Smooth muscle cell (in vitro differentiated cells): ENCODE measurements around the gene SIGLEC1. TPM values are rescaled to one million over a fixed set of nuclear protein-coding genes. Genes with fewer than 3 reads are reported as not detected.

Experiments used
- DNase-seq: peaks from one replicate; lab custom pipeline; 2025; ENCODE audit not compliant: unreplicated experiment; lab: John Stamatoyannopoulos, UW
- H2AFZ ChIP-seq: fragments of 200-600 bp; sonication (generic); 2 replicates; pipeline ENCODE4 v1.6.0; 2016; ENCODE audit warnings: antibody characterized with exemption, low read depth, mild to moderate bottlenecking
- H3F3A ChIP-seq: fragments of 200-600 bp; sonication (generic); 2 replicates; pipeline ENCODE4 v1.6.0; 2017; ENCODE audit warnings: antibody characterized with exemption, low read depth
- H3K27ac ChIP-seq: fragments of 200-600 bp; sonication (generic); 2 replicates; pipeline ENCODE4 v1.5.1; 2016; ENCODE audit warnings: low read depth, mild to moderate bottlenecking
- H3K27me3 ChIP-seq: fragments of 200-600 bp; sonication (generic); 2 replicates; pipeline ENCODE4 v1.6.1; 2016; ENCODE audit warnings: low read depth, mild to moderate bottlenecking
- H3K36me3 ChIP-seq: fragments of 200-600 bp; sonication (generic); 2 replicates; pipeline ENCODE4 v1.5.1; 2016; ENCODE audit warnings: low read depth
- H3K4me1 ChIP-seq: fragments of 200-600 bp; sonication (generic); 2 replicates; pipeline ENCODE4 v1.5.1; 2016; ENCODE audit warnings: low read depth
- H3K4me2 ChIP-seq: fragments of 200-600 bp; sonication (generic); 2 replicates; pipeline ENCODE4 v1.6.0; 2016; ENCODE audit warnings: mild to moderate bottlenecking
- H3K4me3 ChIP-seq: fragments of 200-600 bp; sonication (generic); 2 replicates; pipeline ENCODE4 v1.5.1; 2016; ENCODE audit warnings: mild to moderate bottlenecking
- H3K79me2 ChIP-seq: fragments of 200-600 bp; sonication (generic); 2 replicates; pipeline ENCODE4 v1.6.0; 2016; ENCODE audit warnings: low read depth, mild to moderate bottlenecking
- H3K9ac ChIP-seq: fragments of 200-600 bp; sonication (generic); 2 replicates; pipeline ENCODE4 v1.6.0; 2016; ENCODE audit warnings: low read depth
- H3K9me3 ChIP-seq: fragments of 200-600 bp; sonication (generic); replicated peaks from 2 replicates; pipeline ENCODE4 v1.5.1; 2016; ENCODE audit warnings: low read depth
- H4K20me1 ChIP-seq: fragments of 200-600 bp; sonication (generic); 2 replicates; pipeline ENCODE4 v1.6.0; 2016; ENCODE audit warnings: low read depth
- CTCF ChIP-seq: fragments of 200-600 bp; sonication (generic); IDR thresholded peaks from 2 replicates; pipeline ENCODE4 v1.5.1; 2017; ENCODE audit warnings: borderline replicate concordance, mild to moderate bottlenecking, antibody characterized with exemption; ENCODE audit not compliant: insufficient read depth, poor library complexity, severe bottlenecking
- WGBS: methylation state at CpG from one replicate; pipeline ENCODE4 v1.1.7; 2016; ENCODE audit warnings: low lambda C conversion rate; 5-methylcytosine and 5-hydroxymethylcytosine counted together
- polyA plus RNA-seq: library from polyadenylated mRNA; unstranded; fragments of >200 nt; fragmentation: Nextera tagmentation; extraction: Ambion mirVana; gene quantifications from 2 replicates; pipeline ENCODE4 v1.2.1, GENCODE V29; 2016
- total RNA-seq: library from RNA; depleted of rRNA; stranded (reverse); fragments of >200 nt; gene quantifications from 2 replicates; pipeline ENCODE4 v1.2.3, GENCODE V29; 2014

SIGLEC1 gene
- total and polyA plus RNA-seq, 2 experiments from 2014 or later, result not detected

- Histone ChIP-seq H4K20me1 (no peaks in the 10 kb centered on the region), H3K4me1 (no peaks in the 10 kb centered on the region), H3F3A (no peaks in the 10 kb centered on the region), H3K4me3 (no peak overlapping the region), H3K36me3 (no peaks in the 10 kb centered on the region), H3K9me3 (no peaks in the 10 kb centered on the region), H3K4me2 (no peak overlapping the region), H2AFZ (no peak overlapping the region), H3K27me3 (no peaks in the 10 kb centered on the region), H3K27ac (no peak overlapping the region), H3K79me2 (no peaks in the 10 kb centered on the region), H3K9ac (no peak overlapping the region)
- TF ChIP-seq CTCF, result no peak
- DNase-seq, result no peak
- WGBS, result 97% methylated on average over 14 of the region's 15 CpGs
Observed at GRCh38 chr20:3696745-3697587, 15.4 kb downstream of the SIGLEC1 start.

- Histone ChIP-seq H4K20me1 (no peaks in the 10 kb centered on the region), H3K27me3 (no peaks in the 10 kb centered on the region), H3K79me2 (no peaks in the 10 kb centered on the region), H3K36me3 (no peaks in the 10 kb centered on the region), H3K4me3 (no peak overlapping the region), H3K4me2 (no peak overlapping the region), H2AFZ (no peak overlapping the region), H3K4me1 (no peaks in the 10 kb centered on the region), H3F3A (no peaks in the 10 kb centered on the region), H3K9me3 (no peaks in the 10 kb centered on the region), H3K9ac (no peak overlapping the region), H3K27ac (no peak overlapping the region)
- TF ChIP-seq CTCF, result peak; percentile 35
- no peak for DNase-seq
- WGBS, result 100% methylated on average over 1 of the region's 1 CpG
Observed at GRCh38 chr20:3696200-3696599, 16.2 kb downstream of the SIGLEC1 start.

GRCh38 chr20:3694864-3695263, 17.5 kb downstream of the SIGLEC1 start:
- Histone ChIP-seq H2AFZ (no peak overlapping the region), H3K27me3 (no peaks in the 10 kb centered on the region), H3K9ac (no peak overlapping the region), H3K27ac (no peak overlapping the region), H3K4me1 (no peaks in the 10 kb centered on the region), H3K79me2 (no peaks in the 10 kb centered on the region), H3K4me3 (no peak overlapping the region), H3K4me2 (no peak overlapping the region), H3F3A (no peaks in the 10 kb centered on the region), H3K36me3 (no peaks in the 10 kb centered on the region), H3K9me3 (no peaks in the 10 kb centered on the region), H4K20me1 (no peaks in the 10 kb centered on the region)
- no peak for DNase-seq
- TF ChIP-seq CTCF, result no peak
- 96% methylated on average over 5 of the region's 5 CpGs for WGBS

GRCh38 chr20:3693376-3693775, 19.0 kb downstream of the SIGLEC1 start:
- H3K27me3 ChIP-seq, result no peaks in the 10 kb centered on the region
- no peaks in the 10 kb centered on the region for H3F3A ChIP-seq
- H3K79me2 ChIP-seq, result no peaks in the 10 kb centered on the region
- no peaks in the 10 kb centered on the region for H3K36me3 ChIP-seq
- no peaks in the 10 kb centered on the region for H3K4me1 ChIP-seq
- no peak overlapping the region for H3K27ac ChIP-seq
- no peak for TF ChIP-seq CTCF
- no peak overlapping the region for H3K4me3 ChIP-seq
- H4K20me1 ChIP-seq, result no peaks in the 10 kb centered on the region
- no peak for DNase-seq
- no peak overlapping the region for H3K4me2 ChIP-seq
- no peak overlapping the region for H2AFZ ChIP-seq
- no peak overlapping the region for H3K9ac ChIP-seq
- 87% methylated on average over 13 of the region's 13 CpGs for WGBS
- no peaks in the 10 kb centered on the region for H3K9me3 ChIP-seq
